ENCODE data around the gene ZNF526. TPM values are rescaled to one million over a fixed set of nuclear protein-coding genes. Genes with fewer than 3 reads are reported as not detected.

The ZNF526 gene
- total and polyA plus RNA-seq, 4 donors: 4.6 to 7.1 (median 6.0) TPM

DNA sequence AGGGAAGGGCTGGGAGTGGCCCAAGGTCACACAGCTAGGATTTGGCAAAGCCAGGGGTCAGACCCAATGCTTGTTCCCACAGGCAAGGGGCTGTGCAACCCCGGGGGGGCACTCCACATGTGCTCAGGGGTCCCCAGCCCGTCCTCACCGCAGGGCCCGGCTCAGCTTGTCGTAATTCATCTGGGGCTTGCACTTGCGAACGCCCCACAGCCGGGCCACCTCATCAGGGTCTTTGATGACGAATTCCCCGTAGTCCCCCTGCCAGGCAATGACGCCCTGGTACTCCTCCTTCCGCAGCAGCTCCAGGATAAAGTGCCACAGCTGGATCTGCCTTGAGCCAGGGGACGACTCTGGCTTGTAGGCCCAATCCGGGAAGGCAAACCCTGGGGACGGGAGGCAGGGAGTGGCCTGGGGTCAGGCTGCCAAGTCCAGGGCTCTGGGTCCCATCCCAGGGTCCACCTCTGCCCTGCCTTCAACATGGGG is 30.1 kb downstream of the ZNF526 start:
- peak overlapping the region; percentile 97 for H3K27ac ChIP-seq (ENCODE audit: low read depth, low read length)
- DNase-seq (ENCODE audit: low read depth in 4 of 6, low spot score in 6 of 6): no peak
- peaks cover 41% of the 10 kb centered on the region for H3K36me3 ChIP-seq (ENCODE audit: control insufficient read depth, insufficient read depth, low read length)
- 41% methylated on average over 15 of the region's 15 CpGs for WGBS (ENCODE audit: insufficient coverage)
- H3K4me1 ChIP-seq (ENCODE audit: control insufficient read depth, insufficient read depth, low read length): peaks cover 75% of the 10 kb centered on the region
- H3K4me3 ChIP-seq (ENCODE audit: low read depth, low read length): no peak overlapping the region
- H3K9me3 ChIP-seq (ENCODE audit: control insufficient read depth, insufficient read depth, low read length): no peaks in the 10 kb centered on the region
- no peaks in the 10 kb centered on the region for H3K27me3 ChIP-seq (ENCODE audit: control insufficient read depth, insufficient read depth, low read length)

GRCh38 chr19:42250666-42251531 is 30.8 kb downstream of the ZNF526 start:
- peak overlapping the region; percentile 9 for H3K4me3 ChIP-seq (ENCODE audit: low read depth, low read length)
- WGBS (ENCODE audit: insufficient coverage): 5% methylated on average over 9 of the region's 19 CpGs
- peak overlapping the region; percentile 97 for H3K27ac ChIP-seq (ENCODE audit: low read depth, low read length)
- DNase-seq (ENCODE audit: low read depth in 4 of 6, low spot score in 6 of 6): peak in 2 of 6 donors; percentile 65 to 73
- H3K36me3 ChIP-seq (ENCODE audit: control insufficient read depth, insufficient read depth, low read length): peaks cover 41% of the 10 kb centered on the region
- H3K9me3 ChIP-seq (ENCODE audit: control insufficient read depth, insufficient read depth, low read length): no peaks in the 10 kb centered on the region
- no peaks in the 10 kb centered on the region for H3K27me3 ChIP-seq (ENCODE audit: control insufficient read depth, insufficient read depth, low read length)
- H3K4me1 ChIP-seq (ENCODE audit: control insufficient read depth, insufficient read depth, low read length): peaks cover 75% of the 10 kb centered on the region

DNA sequence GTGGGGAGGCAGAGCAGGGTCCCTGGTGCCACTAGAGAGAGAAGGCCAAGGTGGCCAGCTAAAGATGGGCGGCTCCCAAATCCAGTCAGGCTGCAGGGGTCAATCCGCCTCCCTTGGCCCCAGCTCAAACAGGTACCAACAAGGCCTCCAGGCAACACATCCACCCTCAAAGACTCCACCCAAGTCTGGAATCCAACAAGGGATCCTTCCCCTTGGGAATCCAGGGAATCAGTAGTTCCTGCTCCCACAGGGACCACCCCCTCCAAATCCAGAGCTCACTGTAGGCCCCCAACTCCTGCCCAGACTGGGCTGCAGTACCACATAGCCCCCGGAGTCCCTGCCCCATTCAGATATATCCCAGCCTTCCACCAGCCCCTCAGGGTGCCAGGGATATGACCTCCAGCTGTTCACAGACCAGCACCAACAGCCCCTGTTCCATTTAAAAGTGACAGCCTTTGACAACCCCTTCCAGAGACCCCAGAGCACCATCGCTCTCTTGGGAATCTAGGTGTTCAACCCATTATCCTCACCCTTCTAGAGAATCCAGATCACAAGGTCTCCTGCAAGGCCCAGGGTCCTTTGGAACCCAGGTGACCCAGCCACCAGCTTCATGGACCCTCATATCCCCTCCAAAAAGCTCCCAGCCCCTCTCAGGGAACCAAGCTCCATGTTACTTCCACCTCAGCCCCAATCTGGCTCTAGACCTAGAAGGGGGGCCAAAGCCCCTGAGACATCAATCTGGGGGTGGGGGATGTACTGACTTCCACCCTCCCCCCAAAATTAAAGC is 31.7 kb downstream of the ZNF526 start:
- peaks cover 74% of the 10 kb centered on the region for H3K4me1 ChIP-seq (ENCODE audit: control insufficient read depth, insufficient read depth, low read length)
- DNase-seq (ENCODE audit: low read depth in 4 of 6, low spot score in 6 of 6): peak in 1 of 6 donors; percentile 9
- H3K27ac ChIP-seq (ENCODE audit: low read depth, low read length): peak overlapping the region; percentile 97
- peak overlapping the region; percentile 98 for H3K4me3 ChIP-seq (ENCODE audit: low read depth, low read length)
- no peaks in the 10 kb centered on the region for H3K27me3 ChIP-seq (ENCODE audit: control insufficient read depth, insufficient read depth, low read length)
- peaks cover 40% of the 10 kb centered on the region for H3K36me3 ChIP-seq (ENCODE audit: control insufficient read depth, insufficient read depth, low read length)
- WGBS (ENCODE audit: insufficient coverage): 81% methylated on average over 3 of the region's 4 CpGs
- H3K9me3 ChIP-seq (ENCODE audit: control insufficient read depth, insufficient read depth, low read length): no peaks in the 10 kb centered on the region

DNA sequence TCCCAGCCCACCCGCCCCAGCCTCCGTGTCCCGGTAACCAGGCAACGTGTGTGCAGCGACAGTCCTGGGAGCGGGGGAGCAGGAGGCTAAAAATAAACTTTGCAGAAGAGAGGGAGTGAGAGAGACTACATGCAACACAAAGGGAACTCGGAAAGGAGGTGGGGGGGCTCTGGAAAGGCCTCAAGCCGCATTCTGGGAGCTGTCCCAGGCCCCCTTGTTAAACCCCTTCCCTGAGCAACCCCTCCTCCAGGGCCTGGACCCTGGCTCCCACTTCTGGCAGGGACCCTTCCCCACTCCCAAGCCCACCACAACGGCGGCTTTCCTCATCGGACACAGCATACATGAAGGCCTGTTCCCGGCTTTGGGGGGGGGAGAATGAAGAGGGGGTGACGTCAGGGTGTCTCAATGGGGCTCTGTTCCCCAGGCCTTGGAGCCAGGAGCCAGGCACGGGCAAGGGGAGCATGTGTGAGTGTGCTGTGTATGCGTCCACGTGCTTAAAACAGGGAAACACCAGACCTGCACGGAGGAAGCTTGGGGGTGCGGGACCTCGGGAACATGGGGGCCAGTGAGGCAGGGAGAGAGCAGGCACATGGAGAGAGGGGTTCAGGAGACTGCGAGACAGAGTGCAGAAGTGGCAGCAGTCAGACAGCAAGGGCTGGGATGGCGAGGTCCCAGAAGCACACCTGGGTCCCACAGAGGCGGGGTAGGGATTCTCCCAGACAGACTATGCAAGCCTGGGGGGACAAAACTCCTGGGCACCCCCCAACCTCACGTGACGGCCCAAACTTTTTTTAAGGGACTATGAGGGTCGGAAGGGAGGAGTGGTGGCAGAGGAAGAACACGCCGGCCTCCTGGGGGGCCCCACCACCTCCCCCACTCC is 32.5 kb downstream of the ZNF526 start:
- Histone ChIP-seq H3K27ac (ENCODE audit: low read depth, low read length) (peak overlapping the region; percentile 97), H3K9me3 (ENCODE audit: control insufficient read depth, insufficient read depth, low read length) (no peaks in the 10 kb centered on the region), H3K27me3 (ENCODE audit: control insufficient read depth, insufficient read depth, low read length) (no peaks in the 10 kb centered on the region), H3K36me3 (ENCODE audit: control insufficient read depth, insufficient read depth, low read length) (peaks cover 32% of the 10 kb centered on the region), H3K4me3 (ENCODE audit: low read depth, low read length) (peak overlapping the region; percentile 98), H3K4me1 (ENCODE audit: control insufficient read depth, insufficient read depth, low read length) (peaks cover 69% of the 10 kb centered on the region)
- WGBS (ENCODE audit: insufficient coverage): 6% methylated on average over 13 of the region's 27 CpGs
- peak in 3 of 6 donors; percentile 64 to 92 (median 83) for DNase-seq (ENCODE audit: low read depth in 4 of 6, low spot score in 6 of 6)

- H3K27ac ChIP-seq (ENCODE audit: low read depth, low read length): peak overlapping the region; percentile 99
- no peaks in the 10 kb centered on the region for H3K27me3 ChIP-seq (ENCODE audit: control insufficient read depth, insufficient read depth, low read length)
- peak in 2 of 6 donors; percentile 18 to 74 for DNase-seq (ENCODE audit: low read depth in 4 of 6, low spot score in 6 of 6)
- no peaks in the 10 kb centered on the region for H3K9me3 ChIP-seq (ENCODE audit: control insufficient read depth, insufficient read depth, low read length)
- H3K4me3 ChIP-seq (ENCODE audit: low read depth, low read length): peak overlapping the region; percentile 98
- peaks cover 66% of the 10 kb centered on the region for H3K4me1 ChIP-seq (ENCODE audit: control insufficient read depth, insufficient read depth, low read length)
- 2% methylated on average over 6 of the region's 71 CpGs for WGBS (ENCODE audit: insufficient coverage)
- H3K36me3 ChIP-seq (ENCODE audit: control insufficient read depth, insufficient read depth, low read length): peaks cover 24% of the 10 kb centered on the region
These were observed 33.4 kb downstream of the ZNF526 start for GRCh38 chr19:42253245-42254088.

GRCh38 chr19:42254089-42254849 is 34.2 kb downstream of the ZNF526 start:
- Histone ChIP-seq H3K4me1 (ENCODE audit: control insufficient read depth, insufficient read depth, low read length) (peaks cover 59% of the 10 kb centered on the region), H3K4me3 (ENCODE audit: low read depth, low read length) (peak overlapping the region; percentile 98), H3K27me3 (ENCODE audit: control insufficient read depth, insufficient read depth, low read length) (no peaks in the 10 kb centered on the region), H3K27ac (ENCODE audit: low read depth, low read length) (peak overlapping the region; percentile 99), H3K9me3 (ENCODE audit: control insufficient read depth, insufficient read depth, low read length) (no peaks in the 10 kb centered on the region), H3K36me3 (ENCODE audit: control insufficient read depth, insufficient read depth, low read length) (peaks cover 16% of the 10 kb centered on the region)
- DNase-seq (ENCODE audit: low read depth in 4 of 6, low spot score in 6 of 6): peak in 3 of 6 donors; percentile 68 to 93 (median 86)
- 0% methylated on average over 63 of the region's 70 CpGs for WGBS (ENCODE audit: insufficient coverage)

- Histone ChIP-seq H3K36me3 (ENCODE audit: control insufficient read depth, insufficient read depth, low read length) (peaks cover 9% of the 10 kb centered on the region), H3K27me3 (ENCODE audit: control insufficient read depth, insufficient read depth, low read length) (no peaks in the 10 kb centered on the region), H3K9me3 (ENCODE audit: control insufficient read depth, insufficient read depth, low read length) (no peaks in the 10 kb centered on the region), H3K27ac (ENCODE audit: low read depth, low read length) (peak within 1 kb of the TSS; percentile 99), H3K4me1 (ENCODE audit: control insufficient read depth, insufficient read depth, low read length) (peaks cover 52% of the 10 kb centered on the region), H3K4me3 (ENCODE audit: low read depth, low read length) (peak within 1 kb of the TSS; percentile 98)
- under 1% methylated on average over 50 of the region's 75 CpGs for WGBS (ENCODE audit: insufficient coverage)
- DNase-seq (ENCODE audit: low read depth in 4 of 6, low spot score in 6 of 6): peak in 3 of 6 donors; percentile 87 to 97 (median 94)
These were observed 35.0 kb downstream of the ZNF526 start, which contains the start of gene ERF for GRCh38 chr19:42254850-42255765. Gene ERF, minus strand, starts transcription at chr19:42255128. Its CDS starts 129 bp downstream, at chr19:42254999.
